Stomach smooth muscle (tissue), 2 donors: ENCODE data around the gene HEBP1.
A peak's percentile ranks its signal among the peaks of the same experiment; 100 is the strongest.

Experiments used
- H3K27ac ChIP-seq: one replicate; pipeline ENCODE4 v1.7.0; 2013; ENCODE audit warnings: mild to moderate bottlenecking, low read length, inconsistent platforms
- H3K27me3 ChIP-seq, 2 donors: one replicate each; pipeline ENCODE4 v1.7.0; 2013; ENCODE audit warnings: low read length in 2 of 2; ENCODE audit not compliant: insufficient read depth in 2 of 2, control insufficient read depth in 1 of 2
- H3K36me3 ChIP-seq, 2 donors: one replicate each; pipeline ENCODE4 v1.7.0; 2013; ENCODE audit warnings: low read length in 2 of 2; ENCODE audit not compliant: control insufficient read depth in 2 of 2, insufficient read depth in 2 of 2
- H3K4me1 ChIP-seq: one replicate; pipeline ENCODE4 v1.7.0; 2013; ENCODE audit warnings: low read length; ENCODE audit not compliant: control insufficient read depth, insufficient read depth
- H3K4me3 ChIP-seq, 2 donors: one replicate each; pipeline ENCODE4 v1.7.0; 2013; ENCODE audit warnings: low read length in 2 of 2
- H3K9ac ChIP-seq, 2 donors: one replicate each; pipeline ENCODE4 v1.7.0; 2013; ENCODE audit warnings: low read length in 2 of 2, mild to moderate bottlenecking in 1 of 2
- H3K9me3 ChIP-seq, 2 donors: one replicate each; pipeline ENCODE4 v1.7.0; 2013; ENCODE audit warnings: low read length in 2 of 2; ENCODE audit not compliant: control insufficient read depth in 2 of 2
- donor health status: healthy.
- donor health status: Pancreatic carcinoma.

Gene HEBP1

GRCh38 chr12:12999959-13000615 is at the start of gene HEBP1:
Gene HEBP1, minus strand, starts transcription at chr12:13000265. Its CDS starts 151 bp downstream, at chr12:13000114.
- Histone ChIP-seq H3K27me3 (no peaks in the 10 kb centered on the region), H3K9ac (peak within 1 kb of the TSS; percentile 84 to 87), H3K4me3 (peak within 1 kb of the TSS; percentile 92 to 97), H3K27ac (peak within 1 kb of the TSS; percentile 76), H3K36me3 (no peaks in the 10 kb centered on the region), H3K9me3 (no peaks in the 10 kb centered on the region), H3K4me1 (peaks cover 24% of the 10 kb centered on the region)

GRCh38 chr12:13049816-13050215 is 49.8 kb upstream of the HEBP1 start:
- Histone ChIP-seq H3K9ac (no peak overlapping the region), H3K27me3 (no peaks in the 10 kb centered on the region), H3K4me3 (no peak overlapping the region), H3K27ac (no peak overlapping the region), H3K36me3 (no peaks in the 10 kb centered on the region), H3K4me1 (peaks cover 5% of the 10 kb centered on the region), H3K9me3 (no peaks in the 10 kb centered on the region)

- no peaks in the 10 kb centered on the region for H3K36me3 ChIP-seq
- H3K4me1 ChIP-seq = peaks cover 7% of the 10 kb centered on the region
- H3K27me3 ChIP-seq = peaks cover 0 to 2% of the 10 kb centered on the region in 2 donors
- H3K4me3 ChIP-seq = no peak overlapping the region
- H3K9me3 ChIP-seq = no peaks in the 10 kb centered on the region
- no peak overlapping the region for H3K27ac ChIP-seq
- H3K9ac ChIP-seq = no peak overlapping the region
Measured at GRCh38 chr12:13046964-13047363, 46.9 kb upstream of the HEBP1 start.

- Histone ChIP-seq H3K9ac (no peak overlapping the region), H3K4me1 (peaks cover 7% of the 10 kb centered on the region), H3K4me3 (no peak overlapping the region), H3K36me3 (no peaks in the 10 kb centered on the region), H3K27ac (no peak overlapping the region), H3K27me3 (peaks cover 0 to 2% of the 10 kb centered on the region in 2 donors), H3K9me3 (no peaks in the 10 kb centered on the region)
Measured at GRCh38 chr12:13045816-13046215, 45.8 kb upstream of the HEBP1 start.

GRCh38 chr12:13044906-13045299 is 44.8 kb upstream of the HEBP1 start:
- Histone ChIP-seq H3K9ac (peak overlapping the region; percentile 71 to 73), H3K4me1 (peaks cover 5% of the 10 kb centered on the region), H3K36me3 (no peaks in the 10 kb centered on the region), H3K4me3 (peak overlapping the region; percentile 75 to 97), H3K9me3 (no peaks in the 10 kb centered on the region), H3K27ac (no peak overlapping the region), H3K27me3 (peaks cover 0 to 2% of the 10 kb centered on the region in 2 donors)

GRCh38 chr12:13044002-13044905 is 44.2 kb upstream of the HEBP1 start, which contains the start of gene FAM234B:
Gene FAM234B, plus strand, starts transcription at chr12:13044381. Its CDS starts 23 bp downstream, at chr12:13044404.
- Histone ChIP-seq H3K4me3 (peak within 1 kb of the TSS; percentile 75 to 97), H3K27ac (no peak within 1 kb of the TSS), H3K27me3 (peaks cover 0 to 2% of the 10 kb centered on the region in 2 donors), H3K9me3 (no peaks in the 10 kb centered on the region), H3K4me1 (peaks cover 5% of the 10 kb centered on the region), H3K9ac (peak within 1 kb of the TSS; percentile 71 to 73), H3K36me3 (no peaks in the 10 kb centered on the region)

- Histone ChIP-seq H3K4me1 (peaks cover 5% of the 10 kb centered on the region), H3K27me3 (peaks cover 0 to 2% of the 10 kb centered on the region in 2 donors), H3K9me3 (no peaks in the 10 kb centered on the region), H3K4me3 (no peak overlapping the region), H3K36me3 (no peaks in the 10 kb centered on the region), H3K9ac (no peak overlapping the region), H3K27ac (no peak overlapping the region)
Measured at GRCh38 chr12:13042666-13043230, 42.7 kb upstream of the HEBP1 start.

- peaks cover 5% of the 10 kb centered on the region for H3K4me1 ChIP-seq
- no peak overlapping the region for H3K4me3 ChIP-seq
- H3K9ac ChIP-seq = no peak overlapping the region
- H3K27me3 ChIP-seq = peaks cover 0 to 2% of the 10 kb centered on the region in 2 donors
- H3K9me3 ChIP-seq = no peaks in the 10 kb centered on the region
- no peaks in the 10 kb centered on the region for H3K36me3 ChIP-seq
- H3K27ac ChIP-seq = no peak overlapping the region
Measured at GRCh38 chr12:13041224-13041623, 41.2 kb upstream of the HEBP1 start.

- no peaks in the 10 kb centered on the region for H3K9me3 ChIP-seq
- no peak overlapping the region for H3K9ac ChIP-seq
- peaks cover 0 to 2% of the 10 kb centered on the region in 2 donors for H3K27me3 ChIP-seq
- no peak overlapping the region for H3K4me3 ChIP-seq
- H3K4me1 ChIP-seq = no peaks in the 10 kb centered on the region
- no peaks in the 10 kb centered on the region for H3K36me3 ChIP-seq
- no peak overlapping the region for H3K27ac ChIP-seq
Measured at GRCh38 chr12:13039328-13039956, 39.4 kb upstream of the HEBP1 start.

- H3K27me3 ChIP-seq = peaks cover 0 to 2% of the 10 kb centered on the region in 2 donors
- H3K27ac ChIP-seq = no peak overlapping the region
- no peaks in the 10 kb centered on the region for H3K36me3 ChIP-seq
Measured at GRCh38 chr12:13038491-13039161, 38.6 kb upstream of the HEBP1 start.

More at GRCh38 chr12:13038491-13039161, 38.6 kb upstream of the HEBP1 start:
- H3K4me1 ChIP-seq = no peaks in the 10 kb centered on the region
- no peaks in the 10 kb centered on the region for H3K9me3 ChIP-seq
- no peak overlapping the region for H3K9ac ChIP-seq
- H3K4me3 ChIP-seq = no peak overlapping the region
